ENCODE data around the gene PKP2.

The PKP2 gene

DNA sequence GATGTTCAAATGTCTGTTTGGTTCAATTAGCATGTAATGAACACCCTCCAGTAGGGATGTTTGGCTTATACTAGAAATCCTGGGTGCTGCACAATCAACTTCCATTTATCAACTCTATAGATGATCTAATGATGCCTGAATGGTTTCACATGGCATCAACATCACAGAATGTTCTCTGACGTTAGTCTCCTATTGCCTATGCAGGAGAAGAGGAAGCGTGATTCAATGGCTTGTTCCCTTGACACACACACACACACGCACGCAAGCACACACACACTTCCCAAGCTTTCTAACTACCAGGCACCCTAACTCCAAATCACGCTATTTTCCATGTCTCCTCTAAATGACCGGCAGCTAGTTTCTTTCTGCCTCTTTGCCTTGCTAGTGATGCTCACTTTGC, 49.3 kb downstream of the PKP2 start:
- no peak for ATAC-seq
- TF ChIP-seq, protein P1, sequence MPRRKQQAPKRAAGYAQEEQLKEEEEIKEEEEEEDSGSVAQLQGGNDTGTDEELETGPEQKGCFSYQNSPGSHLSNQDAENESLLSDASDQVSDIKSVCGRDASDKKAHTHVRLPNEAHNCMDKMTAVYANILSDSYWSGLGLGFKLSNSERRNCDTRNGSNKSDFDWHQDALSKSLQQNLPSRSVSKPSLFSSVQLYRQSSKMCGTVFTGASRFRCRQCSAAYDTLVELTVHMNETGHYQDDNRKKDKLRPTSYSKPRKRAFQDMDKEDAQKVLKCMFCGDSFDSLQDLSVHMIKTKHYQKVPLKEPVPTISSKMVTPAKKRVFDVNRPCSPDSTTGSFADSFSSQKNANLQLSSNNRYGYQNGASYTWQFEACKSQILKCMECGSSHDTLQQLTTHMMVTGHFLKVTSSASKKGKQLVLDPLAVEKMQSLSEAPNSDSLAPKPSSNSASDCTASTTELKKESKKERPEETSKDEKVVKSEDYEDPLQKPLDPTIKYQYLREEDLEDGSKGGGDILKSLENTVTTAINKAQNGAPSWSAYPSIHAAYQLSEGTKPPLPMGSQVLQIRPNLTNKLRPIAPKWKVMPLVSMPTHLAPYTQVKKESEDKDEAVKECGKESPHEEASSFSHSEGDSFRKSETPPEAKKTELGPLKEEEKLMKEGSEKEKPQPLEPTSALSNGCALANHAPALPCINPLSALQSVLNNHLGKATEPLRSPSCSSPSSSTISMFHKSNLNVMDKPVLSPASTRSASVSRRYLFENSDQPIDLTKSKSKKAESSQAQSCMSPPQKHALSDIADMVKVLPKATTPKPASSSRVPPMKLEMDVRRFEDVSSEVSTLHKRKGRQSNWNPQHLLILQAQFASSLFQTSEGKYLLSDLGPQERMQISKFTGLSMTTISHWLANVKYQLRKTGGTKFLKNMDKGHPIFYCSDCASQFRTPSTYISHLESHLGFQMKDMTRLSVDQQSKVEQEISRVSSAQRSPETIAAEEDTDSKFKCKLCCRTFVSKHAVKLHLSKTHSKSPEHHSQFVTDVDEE (CRISPR knock-in tag; IDR thresholded peaks at IDR 0.05): no peak
- TF ChIP-seq ESRRG (CRISPR knock-in tag; IDR thresholded peaks at IDR 0.05): no peak
- TF ChIP-seq PPARA (CRISPR knock-in tag; IDR thresholded peaks at IDR 0.05; ENCODE audit: borderline replicate concordance): no peak
- no peak for TF ChIP-seq OSR1 (CRISPR knock-in tag; IDR thresholded peaks at IDR 0.05)
- TF ChIP-seq ZFP30 (CRISPR knock-in tag; IDR thresholded peaks at IDR 0.05): no peak

DNA sequence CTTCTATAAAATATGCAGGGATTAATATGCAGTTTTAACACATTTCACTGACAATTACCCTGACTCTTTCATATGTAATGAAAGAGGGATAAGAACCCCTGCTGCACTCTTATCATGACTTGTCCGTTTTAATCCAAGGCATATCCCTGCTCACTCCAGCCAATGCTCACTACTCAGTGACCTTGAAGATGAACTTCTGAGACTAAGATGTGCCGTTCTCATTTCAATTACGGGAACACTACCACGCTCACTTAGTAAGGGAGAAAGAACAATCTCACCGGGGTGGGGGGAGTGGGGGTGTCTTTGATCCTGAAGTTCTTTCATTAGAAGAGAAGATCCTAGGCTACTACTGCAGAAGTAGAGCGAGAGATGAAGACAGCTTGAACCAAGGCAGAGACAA, 50.5 kb downstream of the PKP2 start:
- no peak for ATAC-seq
- no peak for TF ChIP-seq ZFP3 (CRISPR knock-in tag; IDR thresholded peaks at IDR 0.05)
- no peak for TF ChIP-seq ZFP30 (CRISPR knock-in tag; IDR thresholded peaks at IDR 0.05)
- TF ChIP-seq BACH2 (CRISPR knock-in tag; IDR thresholded peaks at IDR 0.05; ENCODE audit: borderline replicate concordance): no peak
- no peak for TF ChIP-seq GLIS3 (CRISPR knock-in tag; IDR thresholded peaks at IDR 0.05)
- TF ChIP-seq RARB (CRISPR knock-in tag; IDR thresholded peaks at IDR 0.05): no peak
- TF ChIP-seq TCF4 (CRISPR knock-in tag; IDR thresholded peaks at IDR 0.05; ENCODE audit: borderline replicate concordance): no peak
- TF ChIP-seq, protein P1 (CRISPR knock-in tag; IDR thresholded peaks at IDR 0.05): no peak
- no peak for TF ChIP-seq TOX (CRISPR knock-in tag; IDR thresholded peaks at IDR 0.05; ENCODE audit: borderline replicate concordance)
- TF ChIP-seq, protein P2, sequence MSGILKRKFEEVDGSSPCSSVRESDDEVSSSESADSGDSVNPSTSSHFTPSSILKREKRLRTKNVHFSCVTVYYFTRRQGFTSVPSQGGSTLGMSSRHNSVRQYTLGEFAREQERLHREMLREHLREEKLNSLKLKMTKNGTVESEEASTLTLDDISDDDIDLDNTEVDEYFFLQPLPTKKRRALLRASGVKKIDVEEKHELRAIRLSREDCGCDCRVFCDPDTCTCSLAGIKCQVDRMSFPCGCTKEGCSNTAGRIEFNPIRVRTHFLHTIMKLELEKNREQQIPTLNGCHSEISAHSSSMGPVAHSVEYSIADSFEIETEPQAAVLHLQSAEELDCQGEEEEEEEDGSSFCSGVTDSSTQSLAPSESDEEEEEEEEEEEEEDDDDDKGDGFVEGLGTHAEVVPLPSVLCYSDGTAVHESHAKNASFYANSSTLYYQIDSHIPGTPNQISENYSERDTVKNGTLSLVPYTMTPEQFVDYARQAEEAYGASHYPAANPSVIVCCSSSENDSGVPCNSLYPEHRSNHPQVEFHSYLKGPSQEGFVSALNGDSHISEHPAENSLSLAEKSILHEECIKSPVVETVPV (CRISPR knock-in tag; IDR thresholded peaks at IDR 0.05): no peak

DNA sequence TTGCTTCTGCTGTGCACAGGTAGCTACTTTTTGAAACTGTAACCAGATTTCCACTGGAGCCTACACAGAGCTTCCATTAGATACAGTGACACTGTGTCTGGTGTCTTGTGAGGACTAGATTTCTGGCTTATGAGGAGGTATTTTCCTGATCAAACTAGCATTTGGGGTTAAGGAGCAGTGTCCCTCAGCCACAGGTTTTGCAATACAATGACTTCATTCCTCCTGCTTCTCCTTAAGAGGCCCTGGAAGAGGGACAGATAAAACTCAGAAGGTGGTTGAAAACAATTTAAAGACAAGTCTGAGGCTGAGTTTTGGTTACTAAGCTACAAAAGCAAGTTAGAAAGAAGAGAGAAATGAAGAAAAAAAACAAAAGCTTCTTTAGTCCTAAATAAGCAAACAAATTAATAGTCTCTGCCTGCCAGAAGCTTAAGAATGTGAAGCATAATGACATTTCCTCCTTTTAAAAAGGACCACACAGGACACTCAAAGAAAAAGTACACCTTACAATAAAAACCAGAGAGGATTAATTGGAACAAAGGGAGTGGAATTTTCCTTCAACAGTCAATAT, 53.0 kb downstream of the PKP2 start:
- no peak for TF ChIP-seq ESRRG (CRISPR knock-in tag; IDR thresholded peaks at IDR 0.05)
- no peak for TF ChIP-seq GLIS3 (CRISPR knock-in tag; IDR thresholded peaks at IDR 0.05)
- TF ChIP-seq ZFP30 (CRISPR knock-in tag; IDR thresholded peaks at IDR 0.05): peak; percentile 32; the same call in 1 of the 2 replicates
- TF ChIP-seq ISL1 (CRISPR knock-in tag; IDR thresholded peaks at IDR 0.05): 0 out of 2 replicates have a peak, but pooled peaks have one; percentile 7
- no peak for ATAC-seq

DNA sequence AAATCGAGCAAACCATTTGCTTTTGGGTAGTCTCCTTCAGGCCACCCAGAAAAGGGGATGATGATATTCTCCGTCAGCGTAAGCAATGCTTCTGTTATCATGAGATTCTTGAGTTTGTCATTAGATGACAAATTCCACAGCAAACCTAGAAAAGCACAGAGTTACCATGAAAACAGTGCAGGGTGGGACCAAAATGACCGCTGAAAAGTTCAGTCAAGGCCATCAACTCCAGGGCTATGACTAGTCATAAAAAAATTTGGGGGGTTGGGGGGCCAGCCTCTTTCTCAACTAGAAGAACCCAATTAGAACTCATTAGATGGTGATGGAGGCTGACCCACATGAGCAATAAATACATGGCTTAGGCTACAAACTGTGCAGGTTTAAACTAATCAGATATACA, 55.5 kb downstream of the PKP2 start:
- TF ChIP-seq TOX (CRISPR knock-in tag; IDR thresholded peaks at IDR 0.05; ENCODE audit: borderline replicate concordance): no peak
- TF ChIP-seq ARNTL (CRISPR knock-in tag; IDR thresholded peaks at IDR 0.05; ENCODE audit: borderline replicate concordance, low read depth): no peak
- TF ChIP-seq, protein P1 (CRISPR knock-in tag; IDR thresholded peaks at IDR 0.05): no peak
- no peak for TF ChIP-seq CSDC2 (CRISPR knock-in tag; IDR thresholded peaks at IDR 0.05)
- TF ChIP-seq ZNF8 (CRISPR knock-in tag; IDR thresholded peaks at IDR 0.05): no peak
- no peak for ATAC-seq
